DMS 273 treated with DMSO at 0.1 percent for 48 hours (cell line): ENCODE data around the gene POU4F2.
"Not testable (repeated sequence)": the region's sequence is repeated elsewhere in the genome, so short reads cannot be mapped to it uniquely, and the experiment has no call there.

Experiments used
- DNase-seq: peaks from one replicate; lab custom pipeline; 2025; lab: John Stamatoyannopoulos, UW

Gene POU4F2

GRCh38 chr4:146655521-146655856 lies 16.8 kb downstream of the POU4F2 start:
- no peak for DNase-seq

GRCh38 chr4:146661367-146661766 lies 22.7 kb downstream of the POU4F2 start:
- DNase-seq = no peak

- not testable (repeated sequence) for DNase-seq
These were observed 25.2 kb downstream of the POU4F2 start for GRCh38 chr4:146663968-146664311.

- no peak for DNase-seq
These were observed 36.3 kb downstream of the POU4F2 start for GRCh38 chr4:146674829-146675570.
